Measurements from ENCODE around the gene LMX1A. TPM values are rescaled to one million over a fixed set of nuclear protein-coding genes. Genes with fewer than 3 reads are reported as not detected.

The LMX1A gene
- total RNA-seq, 1 experiment from 2014 or later: not detected

GRCh38 chr1:165288350-165289120 is 68.0 kb downstream of the LMX1A start:
- in situ Hi-C loops (cut with HindIII; ENCODE audit: low sequenced_read_pairs): no loop called here
- DNase-seq (ENCODE audit: low spot score): no peak

GRCh38 chr1:165287781-165288180 is 68.7 kb downstream of the LMX1A start:
- in situ Hi-C loops (cut with HindIII; ENCODE audit: low sequenced_read_pairs): no loop called here
- no peak for DNase-seq (ENCODE audit: low spot score)

GRCh38 chr1:165287329-165287728 is 69.2 kb downstream of the LMX1A start:
- no peak for DNase-seq (ENCODE audit: low spot score)
- in situ Hi-C loops (cut with HindIII; ENCODE audit: low sequenced_read_pairs): no loop called here

GRCh38 chr1:165284454-165284853 is 72.1 kb downstream of the LMX1A start:
- no peak for DNase-seq (ENCODE audit: low spot score)
- in situ Hi-C loops (cut with HindIII; ENCODE audit: low sequenced_read_pairs): no loop called here

GRCh38 chr1:165281207-165281901 is 75.2 kb downstream of the LMX1A start:
- in situ Hi-C loops (cut with HindIII; ENCODE audit: low sequenced_read_pairs): no loop called here
- DNase-seq (ENCODE audit: low spot score): no peak

- in situ Hi-C loops (cut with HindIII; ENCODE audit: low sequenced_read_pairs): no loop called here
- DNase-seq (ENCODE audit: low spot score): peak; percentile 35
These were observed 76.6 kb downstream of the LMX1A start for GRCh38 chr1:165279882-165280281.

- no peak for DNase-seq (ENCODE audit: low spot score)
- in situ Hi-C loops (cut with HindIII; ENCODE audit: low sequenced_read_pairs): no loop called here
These were observed 80.2 kb downstream of the LMX1A start for GRCh38 chr1:165276314-165276713.

- DNase-seq (ENCODE audit: low spot score): no peak
- in situ Hi-C loops (cut with HindIII; ENCODE audit: low sequenced_read_pairs): no loop called here
These were observed 91.2 kb downstream of the LMX1A start for GRCh38 chr1:165265196-165265838.

- in situ Hi-C loops (cut with HindIII; ENCODE audit: low sequenced_read_pairs): no loop called here
These were observed 96.6 kb downstream of the LMX1A start for GRCh38 chr1:165259706-165260428.

GRCh38 chr1:165259236-165259635 is 97.3 kb downstream of the LMX1A start:
- in situ Hi-C loops (cut with HindIII; ENCODE audit: low sequenced_read_pairs): no loop called here
- DNase-seq (ENCODE audit: low spot score): no peak

More at GRCh38 chr1:165259706-165260428, 96.6 kb downstream of the LMX1A start:
- DNase-seq (ENCODE audit: low spot score): no peak

- in situ Hi-C loops (cut with HindIII; ENCODE audit: low sequenced_read_pairs): no loop called here
- DNase-seq (ENCODE audit: low spot score): peak; percentile 44
These were observed 98.5 kb downstream of the LMX1A start for GRCh38 chr1:165257969-165258459.

GRCh38 chr1:165254896-165255625 is 101.5 kb downstream of the LMX1A start:
- in situ Hi-C loops (cut with HindIII; ENCODE audit: low sequenced_read_pairs): no loop called here
- DNase-seq (ENCODE audit: low spot score): no peak

GRCh38 chr1:165254376-165254775 is 102.1 kb downstream of the LMX1A start:
- in situ Hi-C loops (cut with HindIII; ENCODE audit: low sequenced_read_pairs): no loop called here
- DNase-seq (ENCODE audit: low spot score): no peak

- in situ Hi-C loops (cut with HindIII; ENCODE audit: low sequenced_read_pairs): no loop called here
- DNase-seq (ENCODE audit: low spot score): no peak
These were observed 102.7 kb downstream of the LMX1A start for GRCh38 chr1:165253818-165254254.

GRCh38 chr1:165248969-165249571 is 107.4 kb downstream of the LMX1A start:
- no peak for DNase-seq (ENCODE audit: low spot score)
- in situ Hi-C loops (cut with HindIII; ENCODE audit: low sequenced_read_pairs): no loop called here

- in situ Hi-C loops (cut with HindIII; ENCODE audit: low sequenced_read_pairs): no loop called here
- no peak for DNase-seq (ENCODE audit: low spot score)
These were observed 114.6 kb downstream of the LMX1A start for GRCh38 chr1:165241952-165242351.

GRCh38 chr1:165241321-165241720 is 115.2 kb downstream of the LMX1A start:
- in situ Hi-C loops (cut with HindIII; ENCODE audit: low sequenced_read_pairs): no loop called here

GRCh38 chr1:165240492-165240891 is 116.0 kb downstream of the LMX1A start:
- in situ Hi-C loops (cut with HindIII; ENCODE audit: low sequenced_read_pairs): no loop called here
- DNase-seq (ENCODE audit: low spot score): no peak

More at GRCh38 chr1:165241321-165241720, 115.2 kb downstream of the LMX1A start:
- DNase-seq (ENCODE audit: low spot score): no peak

All from G401 (cell line).